ENCODE measurements around the gene TSNAX.
"Not testable (repeated sequence)": the region's sequence is repeated elsewhere in the genome, so short reads cannot be mapped to it uniquely, and the experiment has no call there.

Gene TSNAX

DNA sequence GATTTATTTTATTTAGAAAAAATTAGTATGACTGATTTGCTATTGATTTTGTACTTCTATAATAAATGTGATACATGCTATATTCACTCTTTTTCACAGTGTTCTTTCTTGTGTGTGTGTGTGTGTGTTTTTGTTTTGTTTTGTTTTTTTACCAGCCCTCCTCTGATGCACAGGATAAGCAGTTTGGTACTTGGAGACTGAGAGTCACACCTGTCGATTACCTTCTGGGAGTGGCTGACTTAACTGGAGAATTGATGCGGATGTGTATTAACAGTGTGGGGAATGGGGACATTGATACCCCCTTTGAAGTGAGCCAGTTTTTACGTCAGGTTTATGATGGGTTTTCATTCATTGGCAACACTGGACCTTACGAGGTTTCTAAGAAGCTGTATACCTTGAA is 35.9 kb downstream of the TSNAX start:
- no peak for DNase-seq

DNA sequence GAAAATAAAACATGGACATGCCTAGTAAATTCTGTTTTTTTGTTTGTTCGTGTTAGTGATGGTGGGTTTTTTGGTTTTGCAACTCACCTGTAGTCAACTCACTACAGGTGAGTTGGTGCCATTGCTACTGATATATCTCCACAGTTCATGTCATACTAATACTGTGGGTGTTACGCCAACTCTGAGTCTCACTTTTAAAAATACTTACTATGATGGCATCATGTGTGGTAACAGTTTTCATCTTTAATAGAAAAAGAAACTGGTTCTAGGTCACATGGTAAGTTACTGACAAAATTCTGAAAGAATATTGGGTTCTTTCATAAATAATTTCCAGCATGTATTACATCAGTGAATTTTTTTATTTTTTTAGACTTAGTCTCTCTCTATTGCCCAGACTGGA is 38.0 kb downstream of the TSNAX start:
- DNase-seq = no peak

DNA sequence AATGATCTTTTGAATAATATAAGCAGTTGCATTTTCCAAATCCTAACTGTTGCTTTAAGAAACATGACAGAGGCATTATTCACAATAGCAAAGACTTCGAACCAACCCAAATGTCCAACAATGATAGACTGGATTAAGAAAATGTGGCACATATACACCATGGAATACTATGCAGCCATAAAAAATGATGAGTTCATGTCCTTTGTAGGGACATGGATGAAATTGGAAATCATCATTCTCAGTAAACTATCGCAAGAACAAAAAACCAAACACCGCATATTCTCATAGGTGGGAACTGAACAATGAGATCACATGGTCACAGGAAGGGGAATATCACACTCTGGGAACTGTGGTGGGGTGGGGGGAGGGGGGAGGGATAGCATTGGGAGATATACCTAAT is 41.8 kb downstream of the TSNAX start:
- not testable (repeated sequence) for DNase-seq

DNA sequence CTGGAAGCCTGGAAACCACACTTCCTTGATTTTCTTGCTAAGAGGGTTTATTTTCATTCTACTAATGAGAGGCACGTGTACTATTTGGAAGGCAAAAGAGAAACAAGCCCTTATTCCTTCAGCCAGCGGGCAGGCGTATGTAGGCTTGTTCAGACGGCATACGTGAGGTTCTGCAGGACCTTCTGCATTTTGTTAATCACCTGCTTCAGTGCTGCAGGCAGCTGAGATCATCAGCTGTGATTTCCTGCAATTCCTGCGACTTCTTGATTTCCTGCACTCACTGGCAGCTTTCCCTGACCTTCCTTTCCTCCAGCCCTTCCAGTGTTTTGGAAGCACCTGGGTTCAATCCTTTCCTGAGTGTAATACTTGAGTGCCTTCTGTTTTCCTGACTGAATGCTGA is 43.4 kb downstream of the TSNAX start:
- DNase-seq = no peak

DNA sequence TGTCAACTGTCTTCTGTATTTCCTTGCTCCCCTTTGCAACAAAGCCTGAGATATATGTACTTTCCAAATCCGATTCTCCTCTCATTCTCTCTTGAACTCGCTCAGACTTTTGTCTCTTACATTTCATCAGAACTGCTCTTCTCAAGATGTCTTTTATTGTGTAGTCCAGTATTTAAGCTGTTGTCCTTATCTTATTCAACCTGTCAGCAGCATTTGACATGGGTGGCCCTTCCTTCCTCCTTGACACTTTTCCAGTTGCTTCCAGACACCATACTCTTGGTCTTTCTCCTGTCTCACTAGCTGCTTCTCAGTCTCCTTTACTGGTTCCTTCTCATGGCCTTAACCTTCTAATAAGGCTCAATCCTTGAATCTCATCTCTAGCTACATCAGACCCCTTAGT is 47.0 kb downstream of the TSNAX start:
- DNase-seq = no peak

DNA sequence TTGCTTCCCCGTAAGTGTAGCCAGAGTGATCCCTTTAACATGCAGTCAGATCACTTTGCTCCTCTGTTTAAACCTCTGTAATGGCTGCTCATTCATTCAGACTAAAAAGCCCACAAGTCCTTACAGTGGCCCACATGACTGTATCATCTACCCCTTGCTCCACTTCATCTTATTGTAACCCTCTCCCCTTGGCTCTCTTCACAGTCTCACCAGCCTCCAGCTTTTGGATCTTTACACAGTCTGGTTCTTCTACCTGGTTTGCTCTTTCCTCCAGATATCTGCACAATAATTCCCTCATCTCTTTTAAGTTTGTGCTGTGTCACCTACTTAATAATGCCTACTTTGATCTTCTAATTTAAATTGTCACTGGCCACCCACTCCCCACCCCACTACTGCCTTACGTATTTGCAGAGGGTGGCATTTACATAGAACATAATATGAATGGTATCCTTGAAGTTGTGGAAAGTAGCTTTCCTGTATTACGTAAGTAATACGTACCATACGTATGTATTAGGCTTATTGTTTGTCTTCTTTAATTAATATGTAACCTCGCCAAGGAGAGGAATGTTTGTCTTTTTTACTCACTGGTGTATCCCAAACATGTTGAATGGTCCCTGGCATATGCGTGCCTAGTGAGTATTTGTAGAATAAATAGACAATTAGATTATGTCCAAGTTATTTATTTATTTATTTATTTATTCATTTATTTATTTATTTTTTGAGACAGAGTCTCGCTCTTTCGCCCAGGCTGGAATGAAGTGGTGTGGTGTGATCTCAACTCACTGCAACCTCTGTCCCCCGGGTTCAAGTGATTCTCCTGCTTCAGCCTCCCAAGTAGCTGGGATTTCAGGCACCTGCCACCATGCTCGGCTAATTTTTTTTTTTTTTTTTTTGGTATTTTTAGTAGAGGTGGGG is 48.6 kb downstream of the TSNAX start:
- DNase-seq = no peak

DNA sequence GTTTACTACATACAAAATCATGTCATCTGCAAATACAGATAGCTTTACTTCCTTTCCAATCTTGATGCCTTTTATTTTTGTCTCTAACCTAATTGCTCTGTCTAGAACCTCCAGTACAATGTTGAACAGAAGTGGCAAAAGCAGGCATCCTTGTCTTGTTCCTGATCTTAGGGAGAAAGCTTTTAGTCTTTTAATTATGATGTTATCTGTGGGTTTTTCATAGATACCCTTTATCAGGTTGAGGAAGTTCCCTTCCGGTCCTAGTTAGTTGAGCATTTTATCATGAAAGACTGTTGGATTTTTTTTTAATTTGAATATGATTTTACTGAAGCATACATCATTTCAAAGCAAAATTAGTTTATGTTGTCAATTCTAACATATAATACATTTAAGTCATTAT is 52.4 kb downstream of the TSNAX start:
- no peak for DNase-seq

DNA sequence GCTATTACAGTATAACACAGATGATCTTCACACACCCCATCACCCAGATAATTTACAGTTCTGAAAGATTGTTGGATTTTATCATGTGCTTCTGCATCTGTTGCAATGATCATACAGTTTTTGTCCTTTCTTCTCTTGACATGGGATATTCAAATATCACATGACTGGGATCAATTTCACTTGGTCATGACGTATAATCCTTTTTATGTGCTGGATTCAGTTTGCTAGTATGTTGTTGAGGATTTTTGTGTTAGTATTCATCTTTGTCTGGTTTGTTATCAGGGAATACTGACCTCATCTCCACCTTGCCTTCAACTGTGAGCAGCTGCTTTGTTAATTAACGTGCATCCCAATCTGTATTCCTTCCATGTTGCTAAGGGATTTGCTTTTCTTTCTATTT is 53.4 kb downstream of the TSNAX start:
- DNase-seq = no peak

DNA sequence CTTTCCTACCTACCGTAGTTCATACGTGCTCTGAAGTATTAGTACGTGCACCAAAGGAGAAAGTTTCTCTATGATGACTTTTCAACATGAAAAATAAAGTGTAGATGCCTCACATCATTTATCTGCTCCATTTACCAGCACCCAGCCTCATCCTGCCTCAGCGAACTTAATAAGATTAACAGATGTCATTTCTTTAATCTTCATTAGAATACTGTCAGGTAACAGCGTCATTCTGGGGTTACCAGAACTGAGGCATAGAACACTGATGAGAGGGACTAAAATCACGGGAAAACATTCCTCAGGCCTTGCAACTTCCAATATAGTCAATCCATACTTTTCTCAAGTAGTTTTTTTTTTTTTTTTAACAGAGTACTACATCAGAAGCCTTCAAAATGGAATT is 54.9 kb downstream of the TSNAX start:
- DNase-seq = no peak

DNA sequence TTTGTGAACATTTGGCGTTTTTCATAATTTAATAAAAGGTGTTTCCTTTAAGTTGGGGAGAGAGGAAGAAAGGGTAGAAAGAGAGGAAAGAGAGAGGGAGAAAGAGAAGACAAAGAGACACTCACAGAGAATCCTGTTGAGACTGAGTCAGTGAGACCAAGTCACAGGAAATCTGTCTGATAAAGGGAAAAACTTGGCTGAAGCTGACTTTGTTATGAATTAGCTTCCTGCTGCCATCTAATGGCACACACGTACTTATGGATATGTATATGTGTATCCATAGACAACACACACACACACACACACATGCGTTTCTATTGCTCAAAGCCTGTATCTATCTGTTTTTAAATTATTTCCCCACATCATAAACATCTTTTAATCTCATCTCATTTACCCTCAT is 55.6 kb downstream of the TSNAX start:
- no peak for DNase-seq

DNA sequence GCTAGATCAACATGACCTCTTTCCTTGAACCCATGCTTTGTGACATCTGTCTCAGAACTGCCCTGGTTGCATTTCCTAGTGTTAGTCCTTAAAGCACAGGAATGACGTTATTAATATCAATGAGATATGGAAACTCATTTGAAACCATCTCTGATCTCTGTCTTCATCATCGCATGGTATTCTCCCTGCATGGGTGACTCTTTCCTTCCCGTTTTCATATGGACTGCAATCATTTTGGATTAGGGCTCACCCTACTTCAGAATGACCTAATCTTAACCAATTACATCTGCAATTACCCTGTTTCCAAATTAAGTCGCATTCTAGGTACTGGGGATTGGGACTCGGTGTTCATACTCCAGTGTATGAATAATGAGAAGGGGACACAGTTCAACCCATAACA is 56.5 kb downstream of the TSNAX start:
- no peak for DNase-seq

DNA sequence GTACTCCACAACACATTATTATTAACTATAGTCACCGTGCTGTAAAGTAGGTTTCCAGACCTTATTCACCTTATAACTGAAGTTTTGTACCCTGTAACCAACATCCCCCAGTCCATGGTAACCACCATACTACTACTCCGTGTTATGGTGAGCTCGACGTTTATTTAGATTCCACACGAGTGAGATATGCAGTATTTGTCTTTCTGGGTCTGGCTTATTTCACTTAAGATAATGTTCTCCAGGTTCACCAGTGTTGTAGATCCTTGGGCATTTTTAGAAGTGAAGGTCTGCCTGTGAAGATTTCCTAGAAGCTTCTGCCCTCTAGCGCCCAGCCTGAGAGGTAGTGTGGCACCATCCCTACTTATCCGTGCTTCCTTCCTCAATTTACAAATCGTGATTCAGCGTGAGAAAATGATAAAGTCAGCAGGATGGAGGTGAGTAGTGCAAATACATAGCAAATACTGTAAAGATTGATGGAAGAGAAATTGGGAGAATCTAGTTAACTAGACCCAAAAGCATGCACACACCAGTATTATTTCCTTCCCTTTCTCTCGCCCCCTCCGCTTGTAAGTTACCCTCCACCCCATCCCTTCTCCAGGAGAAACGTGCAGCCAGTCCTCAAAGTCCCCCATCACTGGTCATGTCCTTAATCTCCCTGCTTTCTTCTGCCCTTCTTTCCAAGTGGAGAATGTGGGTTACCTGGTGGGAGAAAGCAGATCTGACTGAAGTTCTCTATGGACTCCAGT is 62.2 kb downstream of the TSNAX start:
- no peak for DNase-seq

DNA sequence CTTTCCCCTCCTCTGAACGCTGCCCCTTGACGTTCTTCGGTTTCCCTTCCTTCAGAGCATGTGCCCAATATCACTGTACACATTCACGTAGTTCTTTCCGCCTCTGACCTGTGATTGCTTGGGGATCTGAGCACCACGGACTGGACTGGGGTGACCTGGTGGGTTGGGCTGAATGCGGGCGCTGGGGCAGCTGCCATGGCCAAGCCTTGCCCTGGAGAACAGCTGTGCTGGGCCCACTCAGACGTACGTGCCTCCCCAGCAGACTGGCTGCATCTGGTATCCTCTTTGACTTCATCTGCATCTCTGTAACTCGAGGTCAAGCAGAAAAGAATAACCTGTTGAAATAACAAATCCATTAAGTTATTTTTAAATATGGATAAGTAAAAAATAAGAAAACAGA is 63.0 kb downstream of the TSNAX start:
- DNase-seq = no peak

DNA sequence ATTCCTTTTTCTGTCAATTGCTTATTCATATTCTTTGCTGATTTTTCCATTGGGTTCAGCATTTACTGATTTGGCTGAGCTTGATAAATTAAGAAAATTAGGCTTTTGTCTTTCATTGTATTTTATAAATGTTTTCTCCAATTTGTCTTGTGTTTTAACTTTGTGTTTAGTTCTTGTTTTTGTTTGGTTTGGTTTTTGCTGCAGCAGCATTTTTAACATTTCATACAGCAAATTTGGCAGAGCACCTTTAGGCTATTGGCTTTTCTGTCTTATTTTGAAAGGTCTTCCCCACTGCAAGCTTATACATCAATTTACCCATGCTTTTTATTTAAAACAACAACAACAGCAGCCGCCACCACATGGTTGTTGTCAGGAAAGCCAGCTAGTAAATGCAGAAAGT is 64.3 kb downstream of the TSNAX start:
- DNase-seq = no peak

DNA sequence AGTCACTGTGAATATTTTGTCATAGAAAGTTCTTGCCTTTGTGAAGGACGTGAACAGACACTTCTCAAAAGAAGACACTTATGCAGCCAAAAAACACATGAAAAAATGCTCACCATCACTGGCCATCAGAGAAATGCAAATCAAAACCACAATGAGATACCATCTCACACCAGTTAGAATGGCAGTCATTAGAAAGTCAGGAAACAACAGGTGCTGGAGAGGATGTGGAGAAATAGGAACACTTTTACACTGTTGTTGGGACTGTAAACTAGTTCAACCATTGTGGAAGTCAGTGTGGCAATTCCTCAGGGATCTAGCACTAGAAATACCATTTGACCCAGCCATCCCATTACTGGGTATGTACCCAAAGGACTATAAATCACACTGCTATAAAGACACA is 64.8 kb downstream of the TSNAX start:
- DNase-seq = not testable (repeated sequence)

DNA sequence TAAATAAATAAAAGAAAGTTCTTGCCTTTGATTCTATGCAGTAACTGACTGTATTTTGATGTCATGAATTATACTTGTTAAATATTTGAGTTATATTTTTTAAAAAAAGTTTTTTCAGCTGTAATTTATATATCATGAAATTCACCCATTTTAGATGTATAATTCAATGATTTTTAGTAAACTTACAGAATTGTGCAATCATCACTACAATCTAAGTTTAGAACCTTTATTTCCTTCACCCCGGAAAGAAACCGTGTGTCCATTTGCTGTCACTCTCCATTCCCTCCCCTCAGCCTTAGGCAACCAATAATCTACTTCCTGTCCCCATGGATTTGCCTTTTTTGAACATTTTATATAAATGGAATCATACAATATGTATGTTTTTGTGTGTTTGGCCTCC is 65.7 kb downstream of the TSNAX start:
- DNase-seq = no peak

DNA sequence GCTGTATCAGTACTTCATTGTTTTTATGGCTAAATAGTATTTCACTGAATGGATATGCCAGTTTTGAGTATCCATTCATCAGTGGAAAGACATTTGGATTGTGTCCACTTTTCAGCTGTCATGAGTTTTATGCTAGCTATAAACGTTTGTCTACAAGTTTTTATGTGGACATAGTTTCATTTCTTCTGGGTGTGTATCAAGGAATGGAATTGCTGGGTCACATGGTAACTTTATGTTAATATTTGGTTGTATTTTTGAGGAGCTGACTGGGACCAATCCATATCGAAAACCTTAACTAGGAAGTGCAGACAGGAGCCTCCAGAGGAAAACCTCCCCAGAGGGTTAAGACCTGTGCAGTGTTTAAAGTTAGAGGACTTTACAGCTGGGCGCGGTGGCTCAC is 66.3 kb downstream of the TSNAX start:
- DNase-seq = no peak

DNA sequence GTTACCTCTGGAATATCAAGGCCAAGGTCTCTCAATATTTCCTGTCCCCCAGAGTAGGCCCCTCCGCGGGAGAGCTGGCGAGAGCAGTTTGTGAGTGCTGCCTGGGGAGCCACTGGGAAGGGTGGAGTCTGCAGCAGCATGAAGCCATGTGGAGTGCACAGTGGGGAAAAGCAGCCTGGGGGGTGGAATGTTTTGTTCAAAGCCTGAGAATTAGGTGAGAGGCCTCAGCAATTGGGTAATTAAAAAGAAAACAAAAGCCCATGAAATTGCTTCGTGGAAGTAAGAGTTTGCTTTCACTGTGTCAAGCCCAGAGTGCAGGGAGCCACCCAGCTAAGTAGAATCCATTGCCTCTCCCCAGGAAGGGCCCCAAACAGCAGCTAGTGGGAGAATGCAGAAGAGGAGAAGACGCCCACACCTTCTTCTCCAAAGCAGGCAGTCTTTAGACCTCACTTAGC is 67.9 kb downstream of the TSNAX start:
- no peak for DNase-seq

DNA sequence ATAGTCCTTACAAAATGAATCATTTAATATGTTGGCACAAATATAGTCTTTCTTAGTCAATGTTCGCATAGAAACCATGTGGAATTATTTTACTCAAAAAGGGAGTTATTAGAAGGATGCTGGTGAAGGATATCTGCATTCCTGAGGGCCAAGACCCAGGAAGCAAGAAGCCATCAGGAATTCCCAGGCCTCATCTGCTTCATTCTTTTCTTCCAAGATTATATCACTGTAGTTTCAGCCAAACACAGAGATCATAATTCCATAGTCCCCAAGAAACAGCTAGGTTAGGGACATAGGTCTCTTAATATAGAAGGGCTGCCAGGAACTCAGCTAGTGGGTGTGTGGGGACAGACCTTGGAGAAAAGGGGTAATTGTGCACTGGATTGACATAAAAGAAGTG is 69.5 kb downstream of the TSNAX start:
- no peak for DNase-seq

DNA sequence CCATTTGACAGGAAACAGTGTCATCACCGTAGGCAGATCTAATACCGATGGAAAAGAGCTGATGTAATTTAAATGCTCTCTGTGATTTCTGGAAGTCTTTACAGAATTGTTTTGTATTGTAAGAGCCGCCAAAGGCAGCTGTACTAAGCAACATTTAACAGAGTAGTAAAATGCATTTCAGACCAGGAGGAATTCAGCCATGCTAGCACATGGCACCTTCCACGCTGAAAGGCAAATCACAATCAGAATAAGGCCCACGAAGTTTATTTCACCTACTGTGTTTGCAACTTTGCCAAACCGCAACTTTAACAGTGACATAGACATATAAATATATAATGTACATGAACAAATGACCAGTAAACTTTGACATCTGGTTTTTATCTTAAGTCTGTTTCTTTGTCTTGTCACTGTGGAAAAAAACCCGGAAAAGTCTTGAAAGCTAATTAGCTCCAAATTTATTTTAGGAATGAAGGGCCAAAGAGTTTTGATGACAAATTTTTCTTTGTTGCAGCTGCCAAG is 72.0 kb downstream of the TSNAX start:
- no peak for DNase-seq

DNA sequence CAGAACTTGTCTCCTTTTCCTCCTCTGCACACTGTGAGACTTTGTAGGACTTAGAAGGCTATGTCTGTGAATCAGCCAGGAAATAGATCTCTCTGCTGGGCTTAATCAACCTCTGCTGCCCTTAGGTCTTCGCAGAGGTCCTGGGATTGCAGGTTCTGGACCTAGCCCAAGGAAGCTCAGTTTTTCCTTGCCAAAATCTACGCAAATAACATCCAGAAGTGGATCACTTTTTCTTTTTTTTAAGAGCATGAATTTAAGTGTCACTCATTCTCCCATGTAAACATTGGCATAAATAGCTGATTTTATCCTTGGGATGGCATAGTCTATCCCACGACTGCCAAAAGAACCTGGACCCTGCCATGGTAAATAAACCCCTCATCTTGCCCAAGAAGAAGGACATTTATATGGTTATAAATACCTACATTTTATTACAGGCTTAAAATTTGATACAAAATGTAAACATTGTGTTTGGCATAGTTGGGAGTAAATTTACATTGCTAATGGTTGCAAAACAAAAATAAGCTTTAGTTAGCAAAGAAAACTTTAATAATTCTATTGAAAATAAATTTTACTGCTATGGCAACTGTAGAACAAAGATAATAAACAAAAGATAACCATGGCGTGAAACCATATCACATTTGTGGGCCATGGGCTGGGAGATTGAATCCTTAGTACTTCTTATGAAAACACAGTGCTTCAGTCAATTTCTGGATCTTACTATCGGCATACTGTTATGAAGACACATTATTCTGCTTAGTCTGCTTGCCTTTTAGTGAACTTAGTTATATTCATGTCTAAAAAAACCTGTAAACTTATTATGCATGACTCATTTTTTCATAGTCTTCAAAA is 73.6 kb downstream of the TSNAX start:
- no peak for DNase-seq

DNA sequence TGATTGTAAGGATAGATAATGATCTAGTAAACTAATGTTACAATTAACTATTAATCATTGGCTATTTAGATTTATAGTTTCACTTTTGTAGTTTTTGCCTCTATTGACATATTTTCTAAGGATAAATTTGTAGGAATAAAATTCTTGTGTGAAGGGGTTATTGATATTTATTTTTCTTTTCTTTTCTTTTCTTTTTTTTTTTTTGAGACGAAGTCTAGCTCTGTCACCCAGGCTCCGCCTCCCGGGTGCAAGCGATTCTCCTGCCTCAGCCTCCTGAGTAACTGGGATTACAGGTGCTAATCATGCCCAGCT is 74.2 kb downstream of the TSNAX start:
- no peak for DNase-seq

DNA sequence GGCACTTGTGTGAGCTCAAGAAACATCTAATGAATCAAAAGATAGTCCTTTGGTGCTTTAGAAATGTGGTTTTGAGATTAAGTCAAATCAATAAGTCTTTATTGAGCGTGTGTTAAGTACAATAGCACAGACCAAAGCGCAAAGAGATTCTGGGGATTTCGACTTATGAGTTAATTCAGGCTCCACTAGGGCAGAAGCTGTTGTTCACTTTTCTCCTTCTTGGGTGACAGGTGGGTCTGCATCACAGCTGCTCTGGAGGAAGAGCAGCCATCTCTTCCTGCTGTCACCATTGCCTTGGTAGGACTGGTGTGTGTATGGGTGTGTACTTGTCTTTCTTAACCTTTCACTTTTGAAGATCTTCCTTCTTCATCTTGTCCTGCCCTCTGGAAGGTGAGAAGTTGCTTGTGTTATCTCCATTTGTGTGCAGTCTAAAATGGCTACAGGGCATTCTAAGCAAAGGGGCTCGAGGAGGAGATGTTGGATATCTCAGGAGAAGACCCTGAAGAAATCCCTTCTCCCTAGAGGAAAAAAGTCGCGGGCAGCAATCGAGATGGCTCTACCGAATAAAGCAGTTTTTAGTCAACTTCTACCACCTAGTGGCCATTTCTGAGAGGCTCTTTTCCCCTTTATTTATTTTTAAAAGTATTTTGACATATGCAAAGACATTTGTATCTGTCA is 75.3 kb downstream of the TSNAX start:
- DNase-seq = no peak

Measured in activated naive CD4-positive, alpha-beta T cell (primary cell).